Right lobe of liver (tissue), 4 donors: ENCODE measurements around the gene GRIK1.

Experiments
- CTCF ChIP-seq, 4 donors: fragments of 200-600 bp in 3 of 4; fragments of 450-650 bp in 1 of 4; IDR thresholded peaks; one replicate each; pipeline versions ENCODE4 v1.5.1 to v1.8.0; 2016 to 2022; ENCODE audit warnings: antibody characterized with exemption in 4 of 4, mild to moderate bottlenecking in 2 of 4
- POLR2A ChIP-seq: fragments of 450-650 bp; IDR thresholded peaks from one replicate; pipeline ENCODE4 v1.6.1; 2017; ENCODE audit warnings: antibody characterized with exemption, mild to moderate bottlenecking
- donor health status: DM: no; HTN: no; CAD: no.
- donor health status: DM: no; HTN: no; CAD: no.
- donor health status: DM: no; HTN: yes; CAD: no.

- TF ChIP-seq CTCF (IDR thresholded peaks at IDR 0.05): no peak
- no peak for TF ChIP-seq POLR2A
These were observed 333.2 kb downstream of the GRIK1 start for GRCh38 chr21:29606613-29607012.
